Ovary (tissue), 3 donors: ENCODE measurements around the gene SDK1.

Experiments used
- EP300 ChIP-seq: sonication (generic); formaldehyde crosslinking; IDR thresholded peaks from one replicate; pipeline ENCODE4 v1.6.1; 2017; ENCODE audit warnings: antibody characterized with exemption
- TF ChIP-seq, protein P1 (sequence below), 3 donors: fragments of 450-650 bp in 2 of 3; fragments of 200-600 bp in 1 of 3; IDR thresholded peaks; one replicate each; pipeline versions ENCODE4 v1.5.1 to v1.8.0; 2016 to 2022; ENCODE audit warnings: antibody characterized with exemption in 3 of 3, mild to moderate bottlenecking in 1 of 3
- donor health status: DM: no; HTN: no; CAD: no.

DNA sequence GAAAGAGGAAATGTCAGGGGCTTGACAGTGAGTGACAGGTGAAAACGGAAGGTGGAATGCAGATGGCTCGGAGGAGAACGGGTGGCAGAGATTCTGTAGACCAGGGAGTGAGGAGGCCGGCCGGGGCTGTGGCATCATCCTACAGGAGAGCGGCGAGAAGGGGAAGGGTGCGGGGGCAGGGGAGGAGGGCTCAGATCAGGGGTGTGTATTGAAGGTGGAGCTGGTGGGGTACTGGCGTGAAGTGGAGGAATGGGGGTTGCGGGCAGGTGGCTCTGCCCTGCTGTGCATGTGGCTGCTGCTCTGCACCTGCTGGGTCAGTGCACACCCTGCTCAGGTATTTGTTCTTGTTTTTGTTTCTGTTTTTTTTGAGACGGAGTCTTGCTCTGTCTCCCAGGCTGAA is 910.2 kb downstream of the SDK1 start:
- TF ChIP-seq, protein P1, sequence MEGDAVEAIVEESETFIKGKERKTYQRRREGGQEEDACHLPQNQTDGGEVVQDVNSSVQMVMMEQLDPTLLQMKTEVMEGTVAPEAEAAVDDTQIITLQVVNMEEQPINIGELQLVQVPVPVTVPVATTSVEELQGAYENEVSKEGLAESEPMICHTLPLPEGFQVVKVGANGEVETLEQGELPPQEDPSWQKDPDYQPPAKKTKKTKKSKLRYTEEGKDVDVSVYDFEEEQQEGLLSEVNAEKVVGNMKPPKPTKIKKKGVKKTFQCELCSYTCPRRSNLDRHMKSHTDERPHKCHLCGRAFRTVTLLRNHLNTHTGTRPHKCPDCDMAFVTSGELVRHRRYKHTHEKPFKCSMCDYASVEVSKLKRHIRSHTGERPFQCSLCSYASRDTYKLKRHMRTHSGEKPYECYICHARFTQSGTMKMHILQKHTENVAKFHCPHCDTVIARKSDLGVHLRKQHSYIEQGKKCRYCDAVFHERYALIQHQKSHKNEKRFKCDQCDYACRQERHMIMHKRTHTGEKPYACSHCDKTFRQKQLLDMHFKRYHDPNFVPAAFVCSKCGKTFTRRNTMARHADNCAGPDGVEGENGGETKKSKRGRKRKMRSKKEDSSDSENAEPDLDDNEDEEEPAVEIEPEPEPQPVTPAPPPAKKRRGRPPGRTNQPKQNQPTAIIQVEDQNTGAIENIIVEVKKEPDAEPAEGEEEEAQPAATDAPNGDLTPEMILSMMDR (IDR thresholded peaks at IDR 0.05): no peak
- TF ChIP-seq EP300: no peak
